PFSK-1 (cell line): Measurements from ENCODE around the gene ONECUT1.

ENCODE experiments used
- FOXP2 ChIP-seq: optimal IDR thresholded peaks from 2 replicates; pipeline ENCODE3; 2011; ENCODE audit warnings: borderline replicate concordance, control low read depth, inconsistent platforms; ENCODE audit not compliant: insufficient read depth; ENCODE audit errors: extremely low read length, extremely low read depth
- POLR2AphosphoS5 ChIP-seq: IDR thresholded peaks from 2 replicates; pipeline ENCODE4 v1.6.1; 2012; ENCODE audit warnings: low read depth, mild to moderate bottlenecking, control low read depth, low read length, moderate library complexity
- REST ChIP-seq, 2 experiments: IDR thresholded peaks; 2 replicates each; pipeline versions ENCODE4 v1.6.1 to v1.8.0; 2011 to 2012; ENCODE audit warnings: low read depth in 2 of 2, low read length in 2 of 2, control low read depth in 1 of 2, inconsistent platforms in 1 of 2, mild to moderate bottlenecking in 1 of 2, moderate library complexity in 1 of 2; ENCODE audit not compliant: insufficient read depth in 1 of 2
- SIN3A ChIP-seq: IDR thresholded peaks from 2 replicates; pipeline ENCODE4 v1.6.1; 2012; ENCODE audit warnings: mild to moderate bottlenecking, low read length, moderate library complexity, borderline replicate concordance; ENCODE audit not compliant: insufficient read depth
- TAF1 ChIP-seq: IDR thresholded peaks from 2 replicates; pipeline ENCODE4 v1.6.1; 2012; ENCODE audit warnings: low read length, control low read depth, borderline replicate concordance; ENCODE audit not compliant: insufficient read depth

Gene ONECUT1

GRCh38 chr15:52787549-52788098 lies 2.5 kb downstream of the ONECUT1 start:
- TF ChIP-seq FOXP2 (no peak), TAF1 (no peak), SIN3A (no peak), POLR2AphosphoS5 (no peak)

DNA sequence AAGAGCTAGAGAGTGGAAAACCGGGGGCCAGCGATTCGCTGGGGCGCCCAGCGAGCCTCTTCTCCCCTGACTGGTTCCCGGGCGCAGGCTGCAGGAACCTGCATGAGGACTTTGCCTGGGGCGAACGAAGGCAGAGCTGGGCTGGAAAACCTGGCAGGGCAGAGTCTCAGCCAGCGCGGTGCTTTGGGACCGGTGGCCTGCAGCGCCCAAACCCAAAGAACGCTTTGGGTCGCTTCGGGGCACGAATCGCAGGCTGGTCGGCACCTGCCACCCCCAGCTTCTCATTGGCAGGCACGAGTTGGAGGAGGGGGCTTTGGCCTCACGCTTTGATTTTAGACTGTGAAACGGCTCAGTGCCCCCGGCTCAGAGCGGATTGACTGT lies 3.0 kb downstream of the ONECUT1 start:
- no peak for TF ChIP-seq TAF1
- no peak for TF ChIP-seq SIN3A
- TF ChIP-seq POLR2AphosphoS5, result no peak
- TF ChIP-seq FOXP2, result no peak
- no peak for TF ChIP-seq REST (IDR thresholded peaks at IDR 0.05; ENCODE audit: insufficient read depth in 1 of 2, low read depth in 2 of 2, low read length in 2 of 2)

- TF ChIP-seq REST (IDR thresholded peaks at IDR 0.05; ENCODE audit: insufficient read depth in 1 of 2, low read depth in 2 of 2, low read length in 2 of 2) (no peak), POLR2AphosphoS5 (no peak), TAF1 (no peak), SIN3A (no peak), FOXP2 (no peak)
These were observed 3.6 kb downstream of the ONECUT1 start for GRCh38 chr15:52786436-52787122.

DNA sequence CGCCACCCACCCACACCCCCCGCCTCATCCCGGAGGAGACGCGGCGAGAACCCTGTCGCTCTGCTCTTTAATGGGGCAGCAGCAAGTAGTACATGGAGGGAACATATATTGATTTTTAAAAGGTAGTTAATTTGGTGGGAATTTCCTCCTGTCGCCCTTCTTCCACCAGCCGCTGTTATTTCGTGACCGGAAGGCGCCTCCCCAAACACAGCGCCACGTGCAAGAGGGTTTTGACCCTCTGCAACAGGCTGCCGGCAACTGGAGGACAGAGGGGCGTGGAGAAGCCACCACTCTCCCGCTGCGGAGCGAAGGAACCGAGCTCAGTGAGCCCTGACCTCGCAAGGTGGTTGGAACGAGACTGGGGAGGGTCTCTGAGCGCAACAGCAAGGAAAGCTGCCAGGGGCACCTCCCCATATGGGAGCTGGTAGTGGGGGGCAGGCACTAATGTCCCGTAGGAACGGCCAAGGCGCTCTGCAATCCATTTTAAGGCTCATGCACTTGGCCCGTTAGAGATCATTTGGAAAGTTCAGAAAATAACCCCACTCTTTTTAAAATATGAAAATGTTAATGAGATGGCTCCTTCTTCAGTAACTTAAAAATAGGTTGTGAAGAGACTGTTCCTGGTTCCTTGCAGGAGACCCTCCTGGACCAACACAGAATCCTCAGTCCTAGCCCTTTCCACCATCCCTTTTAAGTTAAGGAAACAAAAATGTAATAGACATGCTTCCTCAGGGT lies 4.3 kb downstream of the ONECUT1 start:
- TF ChIP-seq TAF1 (no peak), SIN3A (no peak), REST (IDR thresholded peaks at IDR 0.05; ENCODE audit: insufficient read depth in 1 of 2, low read depth in 2 of 2, low read length in 2 of 2) (no peak), FOXP2 (no peak), POLR2AphosphoS5 (no peak)

- TF ChIP-seq REST (IDR thresholded peaks at IDR 0.05; ENCODE audit: insufficient read depth in 1 of 2, low read depth in 2 of 2, low read length in 2 of 2) (no peak), FOXP2 (no peak), TAF1 (no peak), SIN3A (no peak), POLR2AphosphoS5 (no peak)
These were observed 5.1 kb downstream of the ONECUT1 start for GRCh38 chr15:52784799-52785671.
